Activated CD8-positive, alpha-beta T cell treated with anti-CD3 and anti-CD28 coated beads for 36 hours (primary cell): ENCODE data around the gene GSK3B. TPM values are rescaled to one million over a fixed set of nuclear protein-coding genes. Genes with fewer than 3 reads are reported as not detected.

ENCODE experiments used
- ATAC-seq: fragments of 200-7000 bp; cut with Tn5 transposase; one replicate; pipeline ENCODE4 v1.10.0; 2021; ENCODE audit warnings: mild to moderate bottlenecking, moderate library complexity
- CTCF ChIA-PET: fragments of 350-600 bp; sonication (Branson Sonifier 250); formaldehyde crosslinking; loops from one replicate; lab custom pipeline; 2021; ENCODE audit warnings: antibody characterized with exemption; lab: Charles Lee
- POLR2A ChIA-PET: fragments of 350-600 bp; sonication (Branson Sonifier 250); formaldehyde crosslinking; loops from one replicate; lab custom pipeline; 2021; ENCODE audit warnings: antibody characterized with exemption; lab: Charles Lee
- DNase-seq: peaks from one replicate; pipeline ENCODE4 v3.0.0-alpha.2; 2020
- H3K27ac Mint-ChIP-seq: one replicate; pipeline ENCODE4 v1.8.0; 2021; ENCODE audit warnings: mild to moderate bottlenecking, mixed read lengths
- H3K27me3 Mint-ChIP-seq: one replicate; pipeline ENCODE4 v1.8.0; 2021; ENCODE audit warnings: mixed read lengths
- H3K36me3 Mint-ChIP-seq: one replicate; pipeline ENCODE4 v1.8.0; 2021; ENCODE audit warnings: low read depth, mixed read lengths
- H3K4me1 Mint-ChIP-seq: one replicate; pipeline ENCODE4 v1.8.0; 2021; ENCODE audit warnings: low read depth, mixed read lengths
- H3K4me3 Mint-ChIP-seq: one replicate; pipeline ENCODE4 v1.8.0; 2021; ENCODE audit warnings: mild to moderate bottlenecking, moderate library complexity, mixed read lengths
- H3K9me3 Mint-ChIP-seq: one replicate; pipeline ENCODE4 v1.8.0; 2021; ENCODE audit warnings: mixed read lengths
- intact Hi-C: fragments of 100-400 bp; cut with micrococcal nuclease; formaldehyde crosslinking; loops from one replicate; pipeline ENCODE4 v1.10.0; 2022
- total RNA-seq, 2 experiments: library from RNA; stranded (reverse); gene quantifications; one replicate each; pipeline ENCODE4 v1.2.3, GENCODE V29; 2021
- TF ChIP-seq, protein P1 (sequence below): fragments of 200-600 bp; IDR thresholded peaks from one replicate; pipeline ENCODE4 v1.8.0; 2022; ENCODE audit warnings: antibody characterized with exemption, mild to moderate bottlenecking

Gene GSK3B
- total RNA-seq, 2 experiments from 2014 or later = 29.0 to 32.1 TPM

DNA sequence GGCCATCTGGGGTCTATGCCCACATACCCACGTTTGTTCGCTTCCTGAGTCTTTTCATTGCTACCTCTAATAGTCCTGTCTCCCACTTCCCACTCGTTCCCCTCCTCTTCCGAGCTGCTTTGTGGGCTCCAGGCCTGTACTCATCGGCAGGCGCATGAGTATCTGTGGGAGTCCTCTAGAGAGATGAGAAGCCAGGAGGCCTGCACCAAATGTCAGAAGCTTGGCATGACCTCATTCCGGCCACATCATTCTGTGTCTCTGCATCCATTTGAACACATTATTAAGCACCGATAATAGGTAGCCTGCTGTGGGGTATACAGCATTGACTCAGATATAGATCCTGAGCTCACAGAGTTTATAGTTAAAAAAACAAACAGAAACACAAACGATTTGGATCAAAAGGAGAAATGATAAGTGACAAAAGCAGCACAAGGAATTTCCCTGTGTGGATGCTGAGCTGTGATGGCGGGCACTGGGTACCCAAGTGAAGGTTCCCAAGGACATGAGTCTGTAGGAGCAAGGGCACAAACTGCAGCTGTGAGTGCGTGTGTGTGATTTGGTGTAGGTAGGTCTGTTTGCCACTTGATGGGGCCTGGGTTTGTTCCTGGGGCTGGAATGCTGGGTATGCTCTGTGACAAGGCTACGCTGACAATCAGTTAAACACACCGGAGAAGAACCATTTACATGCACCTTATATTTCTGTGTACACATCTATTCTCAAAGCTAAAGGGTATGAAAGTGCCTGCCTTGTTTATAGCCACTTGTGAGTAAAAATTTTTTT is 276.5 kb downstream of the GSK3B start:
- DNase-seq (no peak), ATAC-seq (no peak)
- H3K4me3 Mint-ChIP-seq = no peak overlapping the region
- intact Hi-C loops = no loop called here
- H3K9me3 Mint-ChIP-seq = no peaks in the 10 kb centered on the region
- no peaks in the 10 kb centered on the region for H3K27me3 Mint-ChIP-seq
- no peak overlapping the region for H3K27ac Mint-ChIP-seq
- no peaks in the 10 kb centered on the region for H3K4me1 Mint-ChIP-seq
- TF ChIP-seq, protein P1, sequence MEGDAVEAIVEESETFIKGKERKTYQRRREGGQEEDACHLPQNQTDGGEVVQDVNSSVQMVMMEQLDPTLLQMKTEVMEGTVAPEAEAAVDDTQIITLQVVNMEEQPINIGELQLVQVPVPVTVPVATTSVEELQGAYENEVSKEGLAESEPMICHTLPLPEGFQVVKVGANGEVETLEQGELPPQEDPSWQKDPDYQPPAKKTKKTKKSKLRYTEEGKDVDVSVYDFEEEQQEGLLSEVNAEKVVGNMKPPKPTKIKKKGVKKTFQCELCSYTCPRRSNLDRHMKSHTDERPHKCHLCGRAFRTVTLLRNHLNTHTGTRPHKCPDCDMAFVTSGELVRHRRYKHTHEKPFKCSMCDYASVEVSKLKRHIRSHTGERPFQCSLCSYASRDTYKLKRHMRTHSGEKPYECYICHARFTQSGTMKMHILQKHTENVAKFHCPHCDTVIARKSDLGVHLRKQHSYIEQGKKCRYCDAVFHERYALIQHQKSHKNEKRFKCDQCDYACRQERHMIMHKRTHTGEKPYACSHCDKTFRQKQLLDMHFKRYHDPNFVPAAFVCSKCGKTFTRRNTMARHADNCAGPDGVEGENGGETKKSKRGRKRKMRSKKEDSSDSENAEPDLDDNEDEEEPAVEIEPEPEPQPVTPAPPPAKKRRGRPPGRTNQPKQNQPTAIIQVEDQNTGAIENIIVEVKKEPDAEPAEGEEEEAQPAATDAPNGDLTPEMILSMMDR = no peak
- H3K36me3 Mint-ChIP-seq = no peaks in the 10 kb centered on the region
- CTCF ChIA-PET = interaction anchor here (1.5 kb wide), 1 partner anchor 9 kb away, joined by 3 read pairs; no protein-coding TSS in a partner anchor
- POLR2A ChIA-PET = interaction anchor here (0.6 kb wide), 1 partner anchor 268 kb away, joined by 3 read pairs; no protein-coding TSS in a partner anchor

DNA sequence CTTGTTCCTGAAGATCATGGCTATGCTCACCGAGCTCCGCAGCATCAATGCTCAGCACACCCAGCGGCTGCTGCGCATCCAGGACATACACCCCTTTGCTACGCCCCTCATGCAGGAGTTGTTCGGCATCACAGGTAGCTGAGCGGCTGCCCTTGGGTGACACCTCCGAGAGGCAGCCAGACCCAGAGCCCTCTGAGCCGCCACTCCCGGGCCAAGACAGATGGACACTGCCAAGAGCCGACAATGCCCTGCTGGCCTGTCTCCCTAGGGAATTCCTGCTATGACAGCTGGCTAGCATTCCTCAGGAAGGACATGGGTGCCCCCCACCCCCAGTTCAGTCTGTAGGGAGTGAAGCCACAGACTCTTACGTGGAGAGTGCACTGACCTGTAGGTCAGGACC is 277.2 kb downstream of the GSK3B start:
- Mint-ChIP-seq H3K4me3 (no peak overlapping the region), H3K36me3 (no peaks in the 10 kb centered on the region), H3K27me3 (no peaks in the 10 kb centered on the region), H3K27ac (no peak overlapping the region), H3K4me1 (no peaks in the 10 kb centered on the region), H3K9me3 (no peaks in the 10 kb centered on the region)
- no peak for DNase-seq
- no peak for ATAC-seq
- TF ChIP-seq, protein P1 = no peak
- ChIA-PET CTCF (no interaction called here), POLR2A (no interaction called here)
- intact Hi-C loops = no loop called here

DNA sequence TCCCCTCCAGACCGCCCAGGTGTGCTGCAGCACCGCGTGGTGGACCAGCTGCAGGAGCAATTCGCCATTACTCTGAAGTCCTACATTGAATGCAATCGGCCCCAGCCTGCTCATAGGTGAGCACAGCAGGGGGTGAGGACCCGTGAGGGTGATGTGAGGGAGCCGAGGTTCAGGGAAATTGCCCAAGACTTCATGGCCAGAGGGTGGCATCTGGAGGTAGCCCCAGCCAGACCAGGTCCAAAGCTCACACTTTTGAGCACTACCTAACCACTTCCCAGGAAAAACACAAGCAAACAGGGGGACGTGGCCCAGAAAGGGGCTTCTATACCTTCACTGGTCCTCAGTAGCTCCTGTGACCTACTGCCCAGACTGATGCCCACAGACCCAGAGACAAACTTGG is 278.5 kb downstream of the GSK3B start:
- ChIA-PET POLR2A (no interaction called here), CTCF (no interaction called here)
- Mint-ChIP-seq H3K4me3 (no peak overlapping the region), H3K27me3 (no peaks in the 10 kb centered on the region), H3K9me3 (no peaks in the 10 kb centered on the region), H3K36me3 (no peaks in the 10 kb centered on the region), H3K4me1 (peaks cover 1% of the 10 kb centered on the region), H3K27ac (no peak overlapping the region)
- DNase-seq = no peak
- intact Hi-C loops = no loop called here
- ATAC-seq = no peak
- TF ChIP-seq, protein P1 = no peak

DNA sequence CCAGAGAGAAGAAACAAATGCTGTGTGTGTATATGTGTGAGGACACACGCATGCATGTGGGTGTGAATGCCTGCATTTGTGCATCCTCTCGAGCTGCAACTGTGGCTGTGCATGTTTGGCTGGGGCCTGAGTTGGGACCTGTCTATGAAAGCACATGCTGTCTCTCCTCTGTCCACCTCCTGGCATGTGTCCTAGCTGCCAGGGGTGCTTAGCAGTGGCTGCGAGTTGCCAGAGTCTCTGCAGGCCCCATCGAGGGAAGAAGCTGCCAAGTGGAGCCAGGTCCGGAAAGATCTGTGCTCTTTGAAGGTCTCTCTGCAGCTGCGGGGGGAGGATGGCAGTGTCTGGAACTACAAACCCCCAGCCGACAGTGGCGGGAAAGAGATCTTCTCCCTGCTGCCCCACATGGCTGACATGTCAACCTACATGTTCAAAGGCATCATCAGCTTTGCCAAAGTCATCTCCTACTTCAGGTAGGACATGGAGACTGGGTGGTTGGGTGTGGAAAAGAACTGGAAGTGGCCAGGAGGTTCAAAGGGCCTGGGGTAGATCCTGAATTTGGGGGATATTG is 281.7 kb downstream of the GSK3B start:
- H3K27ac Mint-ChIP-seq = no peak overlapping the region
- intact Hi-C loops = no loop called here
- ChIA-PET POLR2A (interaction anchor here (1.1 kb wide), 1 partner anchor 17 kb away, joined by 5 read pairs; no protein-coding TSS in a partner anchor), CTCF (no interaction called here)
- ATAC-seq (no peak), DNase-seq (no peak)
- no peaks in the 10 kb centered on the region for H3K27me3 Mint-ChIP-seq
- no peaks in the 10 kb centered on the region for H3K36me3 Mint-ChIP-seq
- peaks cover 10% of the 10 kb centered on the region for H3K4me1 Mint-ChIP-seq
- TF ChIP-seq, protein P1 = no peak
- no peak overlapping the region for H3K4me3 Mint-ChIP-seq
- H3K9me3 Mint-ChIP-seq = no peaks in the 10 kb centered on the region

DNA sequence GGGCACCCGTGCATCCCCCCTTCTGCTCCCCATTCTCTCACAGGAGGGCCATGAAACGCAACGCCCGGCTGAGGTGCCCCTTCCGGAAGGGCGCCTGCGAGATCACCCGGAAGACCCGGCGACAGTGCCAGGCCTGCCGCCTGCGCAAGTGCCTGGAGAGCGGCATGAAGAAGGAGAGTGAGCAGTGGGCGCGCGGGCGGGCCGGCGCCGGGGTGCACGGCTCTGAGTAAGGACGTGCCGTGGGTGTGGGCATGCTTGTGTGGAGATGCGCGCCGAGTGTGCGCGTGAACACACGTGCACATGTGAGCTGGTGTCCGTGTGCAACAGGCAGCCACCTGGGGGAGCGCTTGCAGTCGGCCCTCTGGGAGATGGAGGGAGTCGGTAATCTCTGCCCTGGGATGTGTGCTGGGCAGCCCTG is 284.2 kb downstream of the GSK3B start:
- Mint-ChIP-seq H3K4me3 (peak overlapping the region; percentile 69), H3K36me3 (no peaks in the 10 kb centered on the region), H3K4me1 (peaks cover 10% of the 10 kb centered on the region), H3K27ac (peak overlapping the region; percentile 86), H3K9me3 (no peaks in the 10 kb centered on the region), H3K27me3 (no peaks in the 10 kb centered on the region)
- DNase-seq (peak; percentile 75), ATAC-seq (peak; percentile 91)
- CTCF ChIA-PET = interaction anchor here (1.0 to 3.4 kb wide), 2 partner anchors 16 to 607 kb away, joined by 3 to 8 read pairs; no protein-coding TSS in a partner anchor
- POLR2A ChIA-PET = interaction anchor here (1.0 to 1.4 kb wide), 3 partner anchors 8 to 116 kb away, joined by 3 read pairs; no protein-coding TSS in a partner anchor
- TF ChIP-seq, protein P1 = peak; percentile 38
- intact Hi-C loops = no loop called here
